ENCODE measurements around the gene PRKCB. TPM values are rescaled to one million over a fixed set of nuclear protein-coding genes. Genes with fewer than 3 reads are reported as not detected.
"Not testable (repeated sequence)": the region's sequence is repeated elsewhere in the genome, so short reads cannot be mapped to it uniquely, and the experiment has no call there.

Gene PRKCB
- total RNA-seq, 1 donor from 2014 or later = 24.1 TPM

DNA sequence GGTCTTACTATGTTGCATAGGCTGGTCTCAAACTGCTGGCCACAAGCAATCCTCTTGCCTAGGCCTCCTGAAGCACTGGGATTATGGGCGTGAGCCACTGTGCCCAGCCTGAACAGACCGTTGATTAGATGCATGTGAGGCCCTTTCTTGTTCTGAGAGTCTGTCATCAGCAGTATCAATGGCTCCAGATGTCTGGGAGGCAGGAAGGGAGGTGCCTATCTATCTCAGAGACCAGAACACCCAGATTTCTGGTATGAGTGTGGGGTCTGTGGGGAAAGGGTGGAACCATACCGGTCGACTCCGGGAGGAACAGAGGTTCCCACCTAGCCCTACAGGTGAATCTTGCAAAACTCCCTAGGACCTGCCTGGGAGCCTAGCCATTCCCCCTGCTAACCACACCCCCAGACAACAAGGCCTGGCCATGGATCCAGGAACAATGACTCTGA lies 71.7 kb downstream of the PRKCB start:
- intact Hi-C loops (cut with DNase I) = no loop called here
- Histone ChIP-seq H3K27ac (no peak overlapping the region), H3K9me3 (no peaks in the 10 kb centered on the region), H3K4me1 (peaks cover 3% of the 10 kb centered on the region), H3K36me3 (no peaks in the 10 kb centered on the region), H3K27me3 (ENCODE audit: low read depth) (no peaks in the 10 kb centered on the region), H3K4me3 (no peak overlapping the region)
- ATAC-seq (no peak), DNase-seq (no peak)
- TF ChIP-seq, protein P1, sequence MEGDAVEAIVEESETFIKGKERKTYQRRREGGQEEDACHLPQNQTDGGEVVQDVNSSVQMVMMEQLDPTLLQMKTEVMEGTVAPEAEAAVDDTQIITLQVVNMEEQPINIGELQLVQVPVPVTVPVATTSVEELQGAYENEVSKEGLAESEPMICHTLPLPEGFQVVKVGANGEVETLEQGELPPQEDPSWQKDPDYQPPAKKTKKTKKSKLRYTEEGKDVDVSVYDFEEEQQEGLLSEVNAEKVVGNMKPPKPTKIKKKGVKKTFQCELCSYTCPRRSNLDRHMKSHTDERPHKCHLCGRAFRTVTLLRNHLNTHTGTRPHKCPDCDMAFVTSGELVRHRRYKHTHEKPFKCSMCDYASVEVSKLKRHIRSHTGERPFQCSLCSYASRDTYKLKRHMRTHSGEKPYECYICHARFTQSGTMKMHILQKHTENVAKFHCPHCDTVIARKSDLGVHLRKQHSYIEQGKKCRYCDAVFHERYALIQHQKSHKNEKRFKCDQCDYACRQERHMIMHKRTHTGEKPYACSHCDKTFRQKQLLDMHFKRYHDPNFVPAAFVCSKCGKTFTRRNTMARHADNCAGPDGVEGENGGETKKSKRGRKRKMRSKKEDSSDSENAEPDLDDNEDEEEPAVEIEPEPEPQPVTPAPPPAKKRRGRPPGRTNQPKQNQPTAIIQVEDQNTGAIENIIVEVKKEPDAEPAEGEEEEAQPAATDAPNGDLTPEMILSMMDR (IDR thresholded peaks at IDR 0.05) = no peak

DNA sequence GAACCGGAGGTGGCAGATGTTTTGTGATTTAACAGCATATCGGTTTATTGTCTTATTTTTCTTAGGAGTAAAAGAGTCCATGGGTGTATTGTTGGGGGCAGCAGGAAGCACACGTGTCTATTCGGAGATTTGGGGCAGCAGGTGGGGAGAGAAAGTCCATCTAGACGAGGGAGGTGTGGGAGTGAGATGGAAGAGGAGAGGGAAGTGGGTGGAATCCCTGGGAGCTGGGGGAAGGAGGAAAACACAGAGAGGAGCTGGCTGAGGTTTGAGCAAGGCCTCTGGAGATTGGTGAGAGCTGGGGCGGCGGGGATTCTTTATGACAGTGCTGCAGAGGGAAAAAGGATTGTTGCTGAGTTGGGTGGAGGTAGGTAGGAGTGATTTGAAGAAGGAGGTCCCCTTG lies 72.1 kb downstream of the PRKCB start:
- no peaks in the 10 kb centered on the region for H3K9me3 ChIP-seq
- H3K4me3 ChIP-seq = no peak overlapping the region
- H3K27me3 ChIP-seq (ENCODE audit: low read depth) = no peaks in the 10 kb centered on the region
- TF ChIP-seq, protein P1 (IDR thresholded peaks at IDR 0.05) = no peak
- H3K4me1 ChIP-seq = peaks cover 3% of the 10 kb centered on the region
- H3K36me3 ChIP-seq = no peaks in the 10 kb centered on the region
- intact Hi-C loops (cut with DNase I) = no loop called here
- no peak overlapping the region for H3K27ac ChIP-seq
- no peak for DNase-seq
- ATAC-seq = no peak

DNA sequence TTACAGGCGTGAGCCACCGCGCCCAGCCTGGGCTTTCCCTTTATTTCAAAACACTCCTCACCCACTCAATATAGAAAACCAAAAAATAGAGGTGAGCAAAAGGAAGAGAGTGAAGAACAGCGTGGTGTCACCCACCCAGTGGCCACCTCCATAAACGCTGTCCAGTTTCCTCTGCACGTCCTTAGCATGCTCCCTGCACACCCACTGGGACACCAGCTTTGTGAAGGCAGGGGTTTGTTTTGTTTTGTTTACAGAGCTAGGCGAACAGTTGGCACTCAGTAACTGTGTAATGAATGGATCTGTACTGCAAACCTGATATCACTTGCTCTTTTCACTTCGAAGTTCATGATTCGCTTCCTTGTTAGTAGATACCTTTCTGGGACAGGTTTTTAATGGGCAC lies 73.0 kb downstream of the PRKCB start:
- DNase-seq (no peak), ATAC-seq (no peak)
- no peaks in the 10 kb centered on the region for H3K27me3 ChIP-seq (ENCODE audit: low read depth)
- TF ChIP-seq, protein P1 (IDR thresholded peaks at IDR 0.05) = no peak
- H3K4me3 ChIP-seq = no peak overlapping the region
- no peak overlapping the region for H3K27ac ChIP-seq
- H3K36me3 ChIP-seq = no peaks in the 10 kb centered on the region
- H3K9me3 ChIP-seq = no peaks in the 10 kb centered on the region
- intact Hi-C loops (cut with DNase I) = no loop called here
- peaks cover 3% of the 10 kb centered on the region for H3K4me1 ChIP-seq

DNA sequence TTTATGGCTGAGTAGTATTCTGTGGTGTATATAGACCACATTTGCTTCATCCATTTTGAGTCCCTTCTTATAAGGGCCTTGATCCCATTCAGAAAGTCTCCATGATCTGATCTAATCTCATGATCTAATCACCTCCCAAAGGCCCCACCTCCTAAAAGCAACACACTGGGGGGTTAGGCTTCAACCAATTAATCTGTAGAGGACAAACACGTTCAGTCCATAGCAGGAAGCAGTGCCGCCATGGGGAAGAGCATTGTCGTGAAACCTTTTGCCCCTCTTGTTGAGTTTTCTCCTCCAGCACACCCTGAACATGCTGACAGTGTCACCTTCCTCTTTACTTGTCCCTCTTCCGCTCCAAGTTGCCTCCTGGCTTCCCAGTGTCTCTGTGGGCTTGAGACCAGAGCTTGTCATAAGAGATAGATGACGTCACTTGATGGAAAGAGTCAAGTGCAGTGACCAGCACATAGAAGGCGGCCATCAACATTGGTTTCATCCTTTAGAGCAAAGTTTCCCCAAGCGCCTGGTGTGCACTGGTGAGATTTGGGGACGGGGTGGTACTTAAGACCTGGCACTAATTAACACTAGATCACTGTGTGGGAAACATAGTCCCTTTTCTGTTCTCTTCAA lies 74.1 kb downstream of the PRKCB start:
- Histone ChIP-seq H3K4me3 (no peak overlapping the region), H3K27ac (no peak overlapping the region), H3K27me3 (ENCODE audit: low read depth) (no peaks in the 10 kb centered on the region), H3K4me1 (peaks cover 3% of the 10 kb centered on the region), H3K36me3 (no peaks in the 10 kb centered on the region), H3K9me3 (no peaks in the 10 kb centered on the region)
- ATAC-seq = no peak
- no peak for DNase-seq
- intact Hi-C loops (cut with DNase I) = no loop called here
- TF ChIP-seq, protein P1 (IDR thresholded peaks at IDR 0.05) = no peak

DNA sequence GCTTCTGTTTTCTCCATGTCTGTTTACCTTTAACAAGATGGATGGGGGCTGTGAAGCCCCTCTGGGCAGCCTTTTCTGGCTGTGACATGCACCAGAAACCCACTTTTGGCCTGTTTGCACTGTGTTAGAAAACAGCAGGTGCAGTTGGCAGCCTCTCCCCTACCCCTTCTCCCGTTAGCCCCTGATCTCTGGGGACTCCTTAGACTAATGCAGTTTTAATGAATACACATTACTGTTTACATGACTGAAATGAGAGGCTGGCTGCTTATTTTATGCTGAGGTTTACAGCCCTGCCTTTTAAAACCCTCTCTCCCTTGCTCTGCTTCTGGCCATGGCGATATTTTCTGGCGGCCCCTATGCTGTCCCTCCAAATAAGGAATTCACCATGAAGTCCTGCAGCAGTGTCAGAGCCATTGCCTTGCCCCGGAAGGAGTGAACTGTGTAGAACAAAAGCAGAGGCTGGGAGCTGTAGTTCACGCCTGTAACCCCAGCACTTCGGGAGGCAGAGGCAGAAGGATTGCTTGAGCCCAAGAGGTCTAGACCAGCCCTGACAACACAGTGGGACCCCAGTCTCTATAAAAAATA lies 79.3 kb downstream of the PRKCB start:
- H3K4me1 ChIP-seq = no peaks in the 10 kb centered on the region
- H3K4me3 ChIP-seq = no peak overlapping the region
- H3K27ac ChIP-seq = no peak overlapping the region
- TF ChIP-seq, protein P1 (IDR thresholded peaks at IDR 0.05) = no peak
- H3K9me3 ChIP-seq = no peaks in the 10 kb centered on the region
- no peaks in the 10 kb centered on the region for H3K27me3 ChIP-seq (ENCODE audit: low read depth)
- intact Hi-C loops (cut with DNase I) = no loop called here
- ATAC-seq (no peak), DNase-seq (no peak)
- H3K36me3 ChIP-seq = no peaks in the 10 kb centered on the region

DNA sequence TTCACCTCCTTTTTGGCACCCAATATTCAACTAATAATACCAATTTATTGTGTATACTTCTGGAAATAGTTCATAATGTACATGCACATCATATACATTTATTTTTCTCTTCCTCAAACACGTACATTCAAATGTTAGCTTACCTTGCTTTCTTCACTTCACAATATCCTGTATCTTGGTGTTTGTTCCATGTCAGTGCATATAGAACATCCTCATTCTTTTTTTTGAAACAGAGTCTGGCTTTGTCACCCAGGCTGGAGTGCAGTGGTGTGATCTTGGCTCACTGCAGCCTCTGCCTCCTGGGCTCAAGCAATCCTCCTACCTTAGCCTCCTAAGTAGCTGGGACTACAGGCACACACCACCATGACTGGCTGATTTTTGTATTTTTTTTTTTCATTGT lies 80.8 kb downstream of the PRKCB start:
- intact Hi-C loops (cut with DNase I); DNase-seq; H3K27me3 ChIP-seq (ENCODE audit: low read depth); ATAC-seq; H3K36me3 ChIP-seq; H3K4me1 ChIP-seq; H3K27ac ChIP-seq; H3K4me3 ChIP-seq; H3K9me3 ChIP-seq: not testable (repeated sequence)
